GM19467 (cell line): ENCODE measurements around the gene VWA5A.
"Not testable (repeated sequence)": the region's sequence is repeated elsewhere in the genome, so short reads cannot be mapped to it uniquely, and the experiment has no call there.

ENCODE experiments used
- ATAC-seq: cut with Tn5 transposase; IDR thresholded peaks from one replicate; pipeline ENCODE4 v1.9.1; 2021; ENCODE audit warnings: mild to moderate bottlenecking, moderate library complexity; ENCODE audit not compliant: unreplicated experiment

VWA5A gene

GRCh38 chr11:124167826-124168231, 52.6 kb downstream of the VWA5A start:
- no peak for ATAC-seq

DNA sequence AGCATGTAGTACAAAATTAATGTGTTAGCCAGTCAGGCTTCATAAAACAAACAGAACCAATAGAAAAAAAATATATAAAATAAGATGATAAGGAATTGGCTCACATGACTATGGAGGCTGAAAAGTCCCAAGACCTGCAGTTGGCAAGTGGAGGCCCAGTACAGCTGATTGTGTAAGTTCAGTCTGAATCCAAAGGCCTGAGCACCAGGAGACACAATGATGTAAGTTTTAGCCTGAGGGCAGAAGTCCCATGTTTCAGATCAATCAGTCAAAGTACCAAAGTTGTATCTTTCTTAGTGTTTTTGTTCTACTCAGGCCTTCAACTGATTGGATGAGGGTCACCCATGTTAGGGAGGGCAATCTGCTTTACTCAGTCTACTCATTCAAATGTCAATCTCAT, 53.5 kb downstream of the VWA5A start:
- no peak for ATAC-seq

DNA sequence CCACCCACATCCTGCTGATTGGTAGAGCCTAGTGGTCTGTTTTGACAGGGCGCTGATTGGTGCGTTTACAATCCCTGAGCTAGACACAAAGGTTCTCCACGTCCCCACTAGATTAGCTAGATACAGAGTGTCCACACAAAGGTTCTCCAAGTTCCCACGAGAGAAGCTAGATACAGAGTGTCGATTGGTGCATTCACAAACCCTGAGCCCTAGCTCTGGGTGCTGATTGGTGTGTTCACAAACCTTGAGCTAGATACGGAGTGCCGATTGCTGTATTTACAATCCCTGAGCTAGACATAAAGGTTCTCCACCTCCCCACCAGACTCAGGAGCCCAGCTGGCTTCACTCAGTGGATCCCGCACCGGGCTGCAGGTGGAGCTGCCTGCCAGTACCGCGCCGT, 55.1 kb downstream of the VWA5A start:
- not testable (repeated sequence) for ATAC-seq

DNA sequence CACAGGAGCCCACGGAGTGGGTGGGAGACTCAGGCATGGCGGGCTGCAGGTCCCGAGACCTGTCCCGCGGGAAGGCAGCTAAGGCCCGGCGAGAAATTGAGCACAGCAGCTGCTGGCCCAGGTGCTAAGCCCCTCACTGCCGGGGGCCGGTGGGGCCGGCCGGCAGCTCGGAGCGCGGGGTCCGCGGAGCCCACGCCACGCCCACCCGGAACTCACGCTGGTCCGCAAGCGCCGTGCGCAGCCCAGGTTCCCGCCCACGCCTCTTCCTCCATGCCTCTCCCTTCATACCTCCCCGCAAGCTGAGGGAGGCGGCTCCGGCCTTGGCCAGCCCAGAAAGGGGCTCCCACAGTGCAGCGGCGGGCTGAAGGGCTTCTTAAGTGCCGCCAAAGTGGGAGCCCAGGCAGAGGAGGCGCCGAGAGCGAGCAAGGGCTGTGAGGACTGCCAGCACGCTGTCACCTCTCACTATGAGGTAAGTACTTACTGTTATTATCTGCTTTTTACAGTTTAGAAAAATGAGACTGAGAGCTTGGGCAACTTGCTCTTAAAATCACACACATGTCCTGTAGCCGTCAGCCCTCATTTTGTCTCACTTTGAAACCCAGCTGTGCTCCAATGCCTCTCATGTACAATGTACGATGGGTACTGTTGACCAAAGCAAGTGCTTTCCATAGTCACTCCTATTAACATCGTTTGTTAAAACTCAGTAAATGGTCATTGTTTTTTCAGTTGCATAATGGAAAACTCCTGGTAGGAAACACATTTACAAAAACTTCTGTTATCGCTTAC, 55.7 kb downstream of the VWA5A start:
- no peak for ATAC-seq

- ATAC-seq, result no peak
Measured at GRCh38 chr11:124172101-124172500, 56.9 kb downstream of the VWA5A start.

DNA sequence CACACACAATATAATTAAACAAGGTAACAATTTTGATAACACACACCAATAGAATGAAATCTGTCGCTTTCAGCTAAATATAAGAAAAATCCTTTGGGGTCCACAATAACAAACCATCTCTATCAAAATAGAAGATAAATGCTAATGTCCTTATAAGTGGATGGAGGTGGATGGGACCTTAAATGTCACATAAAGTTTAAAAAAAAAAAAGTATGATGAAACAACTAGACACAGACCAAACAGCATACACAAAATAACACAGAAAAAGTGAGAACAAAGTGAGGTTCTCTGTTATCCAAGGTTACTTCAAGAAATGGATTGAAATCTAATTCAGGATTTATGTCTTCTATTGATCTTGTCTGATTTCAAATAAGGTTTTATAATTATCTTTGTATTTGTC, 57.3 kb downstream of the VWA5A start:
- ATAC-seq, result no peak

- no peak for ATAC-seq
Measured at GRCh38 chr11:124174001-124174583, 58.8 kb downstream of the VWA5A start.

DNA sequence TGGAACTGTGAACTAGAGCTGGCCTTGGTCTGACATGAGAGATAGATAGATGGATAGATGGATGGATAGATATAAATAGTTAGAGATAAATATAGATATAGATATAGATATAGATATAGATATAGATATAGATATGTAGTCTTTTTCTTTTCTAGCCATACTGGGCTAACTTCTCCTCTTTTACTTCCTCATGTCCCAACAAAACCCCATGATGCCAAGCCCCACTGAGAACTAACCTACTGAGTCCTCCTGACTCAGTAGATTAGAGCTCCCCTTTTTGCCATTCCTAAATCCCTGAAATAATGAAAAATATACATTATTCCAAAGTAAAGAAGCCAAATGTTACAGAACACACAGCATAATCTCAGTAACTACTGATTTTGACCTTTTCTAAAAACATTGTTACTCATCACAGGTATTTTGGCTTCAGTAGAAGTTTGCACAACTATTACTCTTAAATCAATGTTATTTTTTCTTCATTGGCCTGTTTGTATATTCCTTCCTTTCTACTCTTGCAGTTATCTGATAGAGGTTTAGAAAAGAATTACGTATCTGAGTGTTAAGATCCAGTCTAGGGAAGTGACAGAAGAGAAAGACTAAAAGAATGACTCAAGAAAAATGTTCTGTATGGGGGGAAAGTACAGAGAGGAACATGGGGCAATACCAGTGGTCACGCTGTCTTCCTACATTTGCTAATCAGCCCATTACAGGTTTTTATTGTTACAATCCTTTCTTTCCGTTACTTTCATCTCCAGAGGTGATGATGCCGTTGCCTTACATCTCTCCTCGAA, 61.9 kb downstream of the VWA5A start:
- ATAC-seq, result no peak

- ATAC-seq, result no peak
Measured at GRCh38 chr11:124179310-124179709, 64.1 kb downstream of the VWA5A start.

- ATAC-seq, result no peak
Measured at GRCh38 chr11:124183068-124183467, 67.8 kb downstream of the VWA5A start, which contains the start of gene OR10D3. TSS of gene OR10D3 (plus strand) at chr11:124183345. CDS start at chr11:124185270, 1,925 bp downstream.

DNA sequence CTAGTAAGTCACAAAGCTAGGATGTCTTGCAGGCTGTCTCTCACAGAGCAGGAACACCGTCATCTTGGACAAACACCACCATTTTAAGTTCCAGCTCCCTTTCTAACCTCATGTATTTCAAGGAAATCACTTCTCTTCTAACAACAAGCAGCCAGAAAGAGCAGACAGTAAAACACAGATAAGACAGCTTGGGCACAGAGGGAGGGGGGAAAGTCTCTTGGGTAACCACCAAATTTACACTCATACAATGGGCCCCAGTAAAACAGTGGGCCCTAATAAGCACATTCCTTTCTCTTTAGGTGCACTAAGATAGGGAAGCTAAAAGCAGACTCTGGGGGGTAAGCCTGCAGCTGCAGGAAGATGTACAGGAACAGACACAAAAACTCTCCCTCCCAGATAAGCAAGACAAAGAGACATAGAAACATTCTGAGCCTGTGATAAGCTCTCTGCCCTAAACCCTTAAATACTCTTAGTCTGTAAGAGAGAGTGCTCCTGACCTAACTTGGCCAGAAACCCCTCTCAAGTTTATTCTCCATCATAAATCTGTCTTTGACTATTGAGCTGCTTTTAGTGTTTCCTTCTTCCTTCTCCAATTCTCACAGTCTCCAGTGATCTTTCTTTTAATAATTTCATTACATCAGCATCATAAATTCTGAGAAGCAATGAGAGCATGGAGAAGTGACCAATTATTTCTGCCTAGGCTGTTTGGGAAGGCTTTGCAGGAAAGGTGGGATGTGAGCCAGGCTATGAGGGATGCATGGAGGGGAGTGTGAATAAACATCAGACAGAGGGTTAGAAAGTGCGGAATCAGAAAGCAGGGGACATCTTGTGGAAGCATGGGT, 75.3 kb downstream of the VWA5A start:
- no peak for ATAC-seq

- peak; percentile 71 for ATAC-seq
Measured at GRCh38 chr11:124193221-124194010, 78.2 kb downstream of the VWA5A start.

- ATAC-seq, result no peak
Measured at GRCh38 chr11:124194293-124195188, 79.3 kb downstream of the VWA5A start.

DNA sequence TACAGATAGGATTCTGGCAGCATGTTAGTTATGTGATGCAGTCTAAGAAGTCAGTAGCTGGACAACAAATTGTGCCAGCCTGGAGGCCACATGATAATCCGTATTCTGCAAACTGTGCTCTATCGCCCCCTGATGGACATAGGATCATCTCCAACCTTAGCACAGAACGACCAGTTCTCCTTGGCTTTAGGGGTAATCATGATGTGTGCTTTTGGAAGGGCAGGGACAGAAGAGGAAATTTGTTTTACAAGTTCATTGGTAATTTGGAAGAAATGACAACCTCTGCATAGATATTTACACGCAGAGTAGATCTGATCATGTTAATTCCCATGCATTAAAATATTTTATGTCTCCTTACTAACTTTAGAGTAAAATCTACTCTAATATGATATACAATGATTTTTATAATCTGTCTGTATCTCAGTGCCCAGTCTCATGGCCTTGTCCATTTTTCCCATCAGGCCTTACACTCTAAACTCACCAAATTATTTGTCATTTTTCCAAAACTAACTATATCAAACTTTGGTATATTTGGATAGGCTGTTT, 80.0 kb downstream of the VWA5A start:
- ATAC-seq, result peak; percentile 69
